GM12878 (cell line): ENCODE results near the gene GID8. TPM values are rescaled to one million over a fixed set of nuclear protein-coding genes. Genes with fewer than 3 reads are reported as not detected.

Experiments
- ATAC-seq: fragments of 200-7000 bp; cut with Tn5 transposase; 3 replicates; pipeline ENCODE4 v1.9.1; 2020; ENCODE audit warnings: mild to moderate bottlenecking, moderate library complexity
- BruUV-seq: library from RNA; stranded (reverse); fragments of 400-500 nt; replicated peaks from 2 replicates; lab custom pipeline; 2021; lab: Mats Ljungman, UMichigan
- CTCF ChIA-PET: fragments of 300-600 bp; sonication (Branson Sonifier 250); formaldehyde crosslinking; extraction: SDS; loops from one replicate; lab custom pipeline; 2021; ENCODE audit warnings: inconsistent platforms; lab: Yijun Ruan, JAX
- POLR2A ChIA-PET: fragments of 350-600 bp; formaldehyde crosslinking; extraction: SDS; loops from one replicate; lab custom pipeline; 2021; ENCODE audit warnings: inconsistent platforms; lab: Charles Lee
- RAD21 ChIA-PET: fragments of 300-600 bp; sonication (Branson Sonifier 250); formaldehyde crosslinking; loops from one replicate; lab custom pipeline; 2023; ENCODE audit warnings: antibody characterized with exemption; ENCODE audit not compliant: unreplicated experiment; lab: Charles Lee
- SMC1A ChIA-PET: fragments of 300-600 bp; sonication (Branson Sonifier 250); formaldehyde crosslinking; loops from one replicate; lab custom pipeline; 2023; ENCODE audit not compliant: unreplicated experiment, uncharacterized antibody; lab: Charles Lee
- DNase-seq: peaks from one replicate; pipeline ENCODE4 v3.0.0-alpha.2; 2011; ENCODE audit warnings: low read depth, low spot score
- FAIRE-seq: peaks from 3 replicates; lab custom pipeline; 2011; peaks lifted over from hg19 to GRCh38; lab: Jason Lieb, UNC
- H2AFZ ChIP-seq: 2 replicates; pipeline ENCODE4 v1.6.0; 2011; ENCODE audit warnings: low read depth, low read length, control low read depth; ENCODE audit not compliant: control insufficient read depth
- H3K27ac ChIP-seq: 2 replicates; pipeline ENCODE4 v1.5.1; 2011; ENCODE audit warnings: control low read depth; ENCODE audit not compliant: control insufficient read depth, insufficient read depth
- H3K27me3 ChIP-seq, 2 experiments: replicated peaks in 1 of 2; 2 replicates each; pipeline versions ENCODE4 v1.6.0 to v1.6.1; 2011; ENCODE audit warnings: low read length in 1 of 2; ENCODE audit not compliant: control insufficient read depth in 2 of 2, insufficient read depth in 2 of 2
- H3K36me3 ChIP-seq, 2 experiments: 2 replicates each; pipeline ENCODE4 v1.5.1; 2011; ENCODE audit warnings: low read length in 1 of 2; ENCODE audit not compliant: control insufficient read depth in 2 of 2, insufficient read depth in 2 of 2
- H3K4me1 ChIP-seq: 2 replicates; pipeline ENCODE4 v1.6.1; 2011; ENCODE audit warnings: mild to moderate bottlenecking, low read length, moderate library complexity, mixed read lengths; ENCODE audit not compliant: control insufficient read depth, insufficient read depth
- H3K4me2 ChIP-seq: 2 replicates; pipeline ENCODE4 v1.6.0; 2011; ENCODE audit warnings: control low read depth; ENCODE audit not compliant: control insufficient read depth, insufficient read depth
- H3K4me3 ChIP-seq: fragments of 200-600 bp; sonication (generic); 2 replicates; pipeline ENCODE4 v1.5.1; 2016
- H3K79me2 ChIP-seq: 2 replicates; pipeline ENCODE4 v1.6.0; 2011; ENCODE audit warnings: low read length; ENCODE audit not compliant: control insufficient read depth, insufficient read depth
- H3K9ac ChIP-seq: 2 replicates; pipeline ENCODE4 v1.8.0; 2011; ENCODE audit warnings: low read length, control low read depth, mixed read lengths; ENCODE audit not compliant: control insufficient read depth, insufficient read depth
- H3K9me3 ChIP-seq: replicated peaks from 3 replicates; pipeline ENCODE4 v1.5.1; 2011; ENCODE audit warnings: mild to moderate bottlenecking, low read length; ENCODE audit not compliant: control insufficient read depth, insufficient read depth
- H4K20me1 ChIP-seq: 2 replicates; pipeline ENCODE4 v1.6.0; 2011; ENCODE audit not compliant: control insufficient read depth, insufficient read depth
- E2F4 ChIP-seq: IDR thresholded peaks from 2 replicates; pipeline ENCODE4 v1.6.1; 2012; ENCODE audit warnings: low read depth, low read length, improper control_type of control experiment
- GATAD2B ChIP-seq: fragments of 450-650 bp; conservative IDR thresholded peaks from 2 replicates; pipeline ENCODE4 v1.6.1; 2017; ENCODE audit warnings: low read depth, mild to moderate bottlenecking, moderate library complexity
- LARP7 ChIP-seq: fragments of 450-650 bp; IDR thresholded peaks from 2 replicates; pipeline ENCODE4 v1.6.1; 2017; ENCODE audit warnings: mild to moderate bottlenecking
- NR2F1 ChIP-seq: fragments of 450-650 bp; conservative IDR thresholded peaks from 2 replicates; pipeline ENCODE4 v1.6.1; 2017; ENCODE audit warnings: mild to moderate bottlenecking
- PKNOX1 ChIP-seq: fragments of 450-650 bp; IDR thresholded peaks from 2 replicates; pipeline ENCODE4 v1.6.1; 2016; ENCODE audit warnings: mild to moderate bottlenecking
- POU2F2 ChIP-seq: IDR thresholded peaks from 3 replicates; pipeline ENCODE4 v1.6.1; 2011; ENCODE audit warnings: low read depth, mild to moderate bottlenecking, low read length, borderline replicate concordance
- SIN3A ChIP-seq: IDR thresholded peaks from 2 replicates; pipeline ENCODE4 v1.6.1; 2012; ENCODE audit warnings: low read depth, low read length, improper control_type of control experiment
- SMAD1 ChIP-seq: fragments of 450-650 bp; IDR thresholded peaks from 2 replicates; pipeline ENCODE4 v1.6.1; 2018; ENCODE audit warnings: mild to moderate bottlenecking, low read depth; ENCODE audit not compliant: partially characterized antibody
- SMARCA5 ChIP-seq: fragments of 450-650 bp; IDR thresholded peaks from 2 replicates; pipeline ENCODE4 v1.6.1; 2017; ENCODE audit warnings: mild to moderate bottlenecking
- SP1 ChIP-seq: IDR thresholded peaks from one replicate; pipeline ENCODE4 v1.6.1; 2011; ENCODE audit warnings: low read depth, low read length
- ZZZ3 ChIP-seq: IDR thresholded peaks from 2 replicates; pipeline ENCODE4 v1.6.1; 2011; ENCODE audit warnings: low read depth; ENCODE audit not compliant: control insufficient read depth, insufficient read length
- WGBS: methylation state at CpG from one replicate; pipeline ENCODE4 v1.1.6; 2016; ENCODE audit warnings: low lambda C conversion rate; ENCODE audit not compliant: insufficient replicate concordance, insufficient coverage; ENCODE audit errors: missing lambda C conversion rate; 5-methylcytosine and 5-hydroxymethylcytosine counted together
- in situ Hi-C: fragments of 300-500 bp; cut with MboI; formaldehyde crosslinking; loops from 9 replicates; pipeline ENCODE4 v1.14.3; 2018; ENCODE audit warnings: mixed read lengths
- intact Hi-C: fragments of 100-400 bp; cut with micrococcal nuclease; formaldehyde crosslinking; loops from one replicate; pipeline ENCODE4 v1.14.2; 2022; ENCODE audit not compliant: unreplicated experiment
- polyA plus RNA-seq, 11 experiments: library from polyadenylated mRNA; depleted of rRNA in 4 of 11; unstranded in 6 of 11; stranded (reverse) in 5 of 11; fragments of >200 nt; fragmentation: Nextera tagmentation in 4 of 11; fragmentation: Illumina TruSeq in 1 of 11; extraction: Ambion mirVana in 4 of 11; extraction: Trizol in 1 of 11; gene quantifications; 1 replicate in 1 of 11; 2 replicates in 10 of 11; pipeline versions ENCODE4 v1.2.1 to v1.2.3, GENCODE V29; 2011 to 2016; ENCODE audit warnings: inconsistent platforms in 2 of 11, missing spikeins in 2 of 11, low read depth in 1 of 11
- total RNA-seq, 4 experiments: library from RNA; depleted of rRNA in 3 of 4; stranded (reverse); fragments of >200 nt in 3 of 4; fragmentation: Illumina TruSeq in 1 of 4; extraction: Trizol in 1 of 4; gene quantifications; 2 replicates each; pipeline versions ENCODE4 v1.2.1 to v1.2.3, GENCODE V29; 2013 to 2021
- TF ChIP-seq, protein P1 (sequence below): fragments of 450-650 bp; IDR thresholded peaks from 2 replicates; pipeline ENCODE4 v1.6.1; 2017; ENCODE audit warnings: mild to moderate bottlenecking, moderate library complexity
- TF ChIP-seq, protein P2 (sequence below): IDR thresholded peaks from 2 replicates; pipeline ENCODE4 v1.6.1; 2011; ENCODE audit warnings: mild to moderate bottlenecking, low read depth, low read length, moderate library complexity; ENCODE audit not compliant: insufficient replicate concordance

Gene GID8
- total and polyA plus RNA-seq, 10 of the 15 experiments (the other 5 are each of a cell fraction or from before 2014, with no cell fraction given), result 12.0 to 33.8 (median 22.2) TPM

- TF ChIP-seq, protein P1, sequence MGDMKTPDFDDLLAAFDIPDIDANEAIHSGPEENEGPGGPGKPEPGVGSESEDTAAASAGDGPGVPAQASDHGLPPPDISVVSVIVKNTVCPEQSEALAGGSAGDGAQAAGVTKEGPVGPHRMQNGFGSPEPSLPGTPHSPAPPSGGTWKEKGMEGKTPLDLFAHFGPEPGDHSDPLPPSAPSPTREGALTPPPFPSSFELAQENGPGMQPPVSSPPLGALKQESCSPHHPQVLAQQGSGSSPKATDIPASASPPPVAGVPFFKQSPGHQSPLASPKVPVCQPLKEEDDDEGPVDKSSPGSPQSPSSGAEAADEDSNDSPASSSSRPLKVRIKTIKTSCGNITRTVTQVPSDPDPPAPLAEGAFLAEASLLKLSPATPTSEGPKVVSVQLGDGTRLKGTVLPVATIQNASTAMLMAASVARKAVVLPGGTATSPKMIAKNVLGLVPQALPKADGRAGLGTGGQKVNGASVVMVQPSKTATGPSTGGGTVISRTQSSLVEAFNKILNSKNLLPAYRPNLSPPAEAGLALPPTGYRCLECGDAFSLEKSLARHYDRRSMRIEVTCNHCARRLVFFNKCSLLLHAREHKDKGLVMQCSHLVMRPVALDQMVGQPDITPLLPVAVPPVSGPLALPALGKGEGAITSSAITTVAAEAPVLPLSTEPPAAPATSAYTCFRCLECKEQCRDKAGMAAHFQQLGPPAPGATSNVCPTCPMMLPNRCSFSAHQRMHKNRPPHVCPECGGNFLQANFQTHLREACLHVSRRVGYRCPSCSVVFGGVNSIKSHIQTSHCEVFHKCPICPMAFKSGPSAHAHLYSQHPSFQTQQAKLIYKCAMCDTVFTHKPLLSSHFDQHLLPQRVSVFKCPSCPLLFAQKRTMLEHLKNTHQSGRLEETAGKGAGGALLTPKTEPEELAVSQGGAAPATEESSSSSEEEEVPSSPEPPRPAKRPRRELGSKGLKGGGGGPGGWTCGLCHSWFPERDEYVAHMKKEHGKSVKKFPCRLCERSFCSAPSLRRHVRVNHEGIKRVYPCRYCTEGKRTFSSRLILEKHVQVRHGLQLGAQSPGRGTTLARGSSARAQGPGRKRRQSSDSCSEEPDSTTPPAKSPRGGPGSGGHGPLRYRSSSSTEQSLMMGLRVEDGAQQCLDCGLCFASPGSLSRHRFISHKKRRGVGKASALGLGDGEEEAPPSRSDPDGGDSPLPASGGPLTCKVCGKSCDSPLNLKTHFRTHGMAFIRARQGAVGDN, result no peak
These were observed 26.8 kb downstream of the GID8 start (continued) for GRCh38 chr20:62964700-62965099.

- ATAC-seq (no peak), DNase-seq (no peak)
- SMC1A ChIA-PET, result no interaction called here
- in situ Hi-C loops (no loop called here), intact Hi-C loops (no loop called here)
- Histone ChIP-seq H3K27me3 (no peaks in the 10 kb centered on the region), H3K27ac (no peak overlapping the region), H3K79me2 (no peaks in the 10 kb centered on the region), H3K9ac (no peak overlapping the region)
- WGBS, result 93% methylated on average over 12 of the region's 19 CpGs
- CTCF ChIA-PET, result no interaction called here
- TF ChIP-seq PKNOX1, result no peak
- no peak for TF ChIP-seq SP1
- no peak for TF ChIP-seq LARP7
- TF ChIP-seq, protein P2, sequence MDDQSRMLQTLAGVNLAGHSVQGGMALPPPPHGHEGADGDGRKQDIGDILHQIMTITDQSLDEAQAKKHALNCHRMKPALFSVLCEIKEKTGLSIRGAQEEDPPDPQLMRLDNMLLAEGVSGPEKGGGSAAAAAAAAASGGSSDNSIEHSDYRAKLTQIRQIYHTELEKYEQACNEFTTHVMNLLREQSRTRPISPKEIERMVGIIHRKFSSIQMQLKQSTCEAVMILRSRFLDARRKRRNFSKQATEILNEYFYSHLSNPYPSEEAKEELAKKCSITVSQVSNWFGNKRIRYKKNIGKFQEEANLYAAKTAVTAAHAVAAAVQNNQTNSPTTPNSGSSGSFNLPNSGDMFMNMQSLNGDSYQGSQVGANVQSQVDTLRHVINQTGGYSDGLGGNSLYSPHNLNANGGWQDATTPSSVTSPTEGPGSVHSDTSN, result no peak
- TF ChIP-seq SMARCA5, result no peak
- no peak for TF ChIP-seq SMAD1
- no peak for TF ChIP-seq POU2F2
- no peak for TF ChIP-seq NR2F1
- TF ChIP-seq SIN3A, result no peak
- no peak for TF ChIP-seq ZZZ3
- no peak for TF ChIP-seq E2F4
- no peak for TF ChIP-seq GATAD2B
- TF ChIP-seq, all 136 proteins: peak for 0
- Histone ChIP-seq H3K36me3 (peaks cover 12 to 16% of the 10 kb centered on the region in 2 experiments; a peak in 3 of 4 replicates), H3K9me3 (no peaks in the 10 kb centered on the region), H4K20me1 (no peaks in the 10 kb centered on the region), H3K4me1 (no peaks in the 10 kb centered on the region), H3K4me2 (no peak overlapping the region), H2AFZ (no peak overlapping the region), H3K4me3 (no peak overlapping the region)
- RAD21 ChIA-PET, result no interaction called here
- POLR2A ChIA-PET, result no interaction called here
- no TSS peak for BruUV-seq
- FAIRE-seq, result no peak
These were observed 27.4 kb downstream of the GID8 start for GRCh38 chr20:62965363-62965771.
